HG03439 (cell line): ENCODE measurements around the gene PGC.
"Not testable (repeated sequence)": the region's sequence is repeated elsewhere in the genome, so short reads cannot be mapped to it uniquely, and the experiment has no call there.

ENCODE experiments used
- ATAC-seq: cut with Tn5 transposase; IDR thresholded peaks from one replicate; pipeline ENCODE4 v1.9.1; 2021; ENCODE audit warnings: mild to moderate bottlenecking, moderate library complexity; ENCODE audit not compliant: unreplicated experiment

The PGC gene

GRCh38 chr6:41777551-41778285 lies 30.5 kb upstream of the PGC start:
- ATAC-seq = no peak

- no peak for ATAC-seq
Measured at GRCh38 chr6:41775293-41775882, 28.2 kb upstream of the PGC start.

- ATAC-seq = no peak
Measured at GRCh38 chr6:41774841-41775240, 27.6 kb upstream of the PGC start.

GRCh38 chr6:41771058-41771983 lies 24.1 kb upstream of the PGC start:
- no peak for ATAC-seq

GRCh38 chr6:41770381-41771057 lies 23.3 kb upstream of the PGC start:
- no peak for ATAC-seq

GRCh38 chr6:41769376-41769775 lies 22.2 kb upstream of the PGC start:
- ATAC-seq = no peak

GRCh38 chr6:41768545-41769308 lies 21.5 kb upstream of the PGC start:
- no peak for ATAC-seq

- ATAC-seq = no peak
Measured at GRCh38 chr6:41767112-41767833, 20.1 kb upstream of the PGC start.

GRCh38 chr6:41766043-41766664 lies 19.0 kb upstream of the PGC start:
- ATAC-seq = not testable (repeated sequence)

GRCh38 chr6:41763470-41763869 lies 16.3 kb upstream of the PGC start:
- ATAC-seq = no peak

GRCh38 chr6:41759905-41760579 lies 12.8 kb upstream of the PGC start:
- ATAC-seq = no peak

GRCh38 chr6:41759106-41759904 lies 12.1 kb upstream of the PGC start:
- no peak for ATAC-seq

- no peak for ATAC-seq
Measured at GRCh38 chr6:41758641-41759035, 11.4 kb upstream of the PGC start.

- no peak for ATAC-seq
Measured at GRCh38 chr6:41757931-41758640, 10.9 kb upstream of the PGC start.

- ATAC-seq = no peak
Measured at GRCh38 chr6:41757271-41757670, 10.1 kb upstream of the PGC start.

- no peak for ATAC-seq
Measured at GRCh38 chr6:41756354-41756753, 9.2 kb upstream of the PGC start.

GRCh38 chr6:41755895-41756294 lies 8.7 kb upstream of the PGC start:
- no peak for ATAC-seq
